Cardiac muscle cell (in vitro differentiated cells and primary cell): ENCODE results near the gene PRKCQ. TPM values are rescaled to one million over a fixed set of nuclear protein-coding genes. Genes with fewer than 3 reads are reported as not detected.

Experiments used
- DNase-seq, 2 donors: peaks; one replicate each; pipeline versions ENCODE4 v3.0.0 to v3.0.0-alpha.2; 2010 to 2017; ENCODE audit warnings: low read depth in 1 of 2, low spot score in 1 of 2
- H3K27ac ChIP-seq: fragments of 200-600 bp; sonication (generic); 2 replicates; pipeline ENCODE4 v1.5.1; 2016
- H3K27me3 ChIP-seq: fragments of 200-600 bp; sonication (generic); 2 replicates; pipeline ENCODE4 v1.6.0; 2016; ENCODE audit warnings: control low read depth
- H3K36me3 ChIP-seq: fragments of 200-600 bp; sonication (generic); 2 replicates; pipeline ENCODE4 v1.5.1; 2016; ENCODE audit warnings: control low read depth
- H3K4me1 ChIP-seq: fragments of 200-600 bp; sonication (generic); 2 replicates; pipeline ENCODE4 v1.8.1; 2017; ENCODE audit warnings: low read depth, mild to moderate bottlenecking, mixed run types
- H3K4me3 ChIP-seq: fragments of 200-600 bp; sonication (generic); 2 replicates; pipeline ENCODE4 v1.5.1; 2016; ENCODE audit warnings: mild to moderate bottlenecking
- H3K9me3 ChIP-seq: fragments of 200-600 bp; sonication (generic); 2 replicates; pipeline ENCODE4 v1.5.1; 2017; ENCODE audit warnings: low read depth, mild to moderate bottlenecking, control low read depth
- polyA plus RNA-seq: library from polyadenylated mRNA; unstranded; fragments of >200 nt; fragmentation: Nextera tagmentation; extraction: Ambion mirVana; gene quantifications from 2 replicates; pipeline ENCODE4 v1.2.1, GENCODE V29; 2016
- total RNA-seq: library from RNA; depleted of rRNA; stranded (reverse); fragments of >200 nt; gene quantifications from 2 replicates; pipeline ENCODE4 v1.2.3, GENCODE V29; 2016
- TF ChIP-seq, protein P1 (sequence below): IDR thresholded peaks from 2 replicates; pipeline ENCODE4 v1.5.1; 2012; ENCODE audit warnings: low read depth, mild to moderate bottlenecking, low read length

The PRKCQ gene
- total and polyA plus RNA-seq, 2 experiments from 2014 or later = 3.7 to 4.1 TPM

- Histone ChIP-seq H3K4me1 (no peaks in the 10 kb centered on the region), H3K27me3 (no peaks in the 10 kb centered on the region), H3K36me3 (no peaks in the 10 kb centered on the region), H3K9me3 (no peaks in the 10 kb centered on the region), H3K4me3 (no peak overlapping the region), H3K27ac (no peak overlapping the region)
- DNase-seq = peak in 1 of 2 donors; percentile 37
- TF ChIP-seq, protein P1, sequence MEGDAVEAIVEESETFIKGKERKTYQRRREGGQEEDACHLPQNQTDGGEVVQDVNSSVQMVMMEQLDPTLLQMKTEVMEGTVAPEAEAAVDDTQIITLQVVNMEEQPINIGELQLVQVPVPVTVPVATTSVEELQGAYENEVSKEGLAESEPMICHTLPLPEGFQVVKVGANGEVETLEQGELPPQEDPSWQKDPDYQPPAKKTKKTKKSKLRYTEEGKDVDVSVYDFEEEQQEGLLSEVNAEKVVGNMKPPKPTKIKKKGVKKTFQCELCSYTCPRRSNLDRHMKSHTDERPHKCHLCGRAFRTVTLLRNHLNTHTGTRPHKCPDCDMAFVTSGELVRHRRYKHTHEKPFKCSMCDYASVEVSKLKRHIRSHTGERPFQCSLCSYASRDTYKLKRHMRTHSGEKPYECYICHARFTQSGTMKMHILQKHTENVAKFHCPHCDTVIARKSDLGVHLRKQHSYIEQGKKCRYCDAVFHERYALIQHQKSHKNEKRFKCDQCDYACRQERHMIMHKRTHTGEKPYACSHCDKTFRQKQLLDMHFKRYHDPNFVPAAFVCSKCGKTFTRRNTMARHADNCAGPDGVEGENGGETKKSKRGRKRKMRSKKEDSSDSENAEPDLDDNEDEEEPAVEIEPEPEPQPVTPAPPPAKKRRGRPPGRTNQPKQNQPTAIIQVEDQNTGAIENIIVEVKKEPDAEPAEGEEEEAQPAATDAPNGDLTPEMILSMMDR = no peak
Measured at GRCh38 chr10:6525599-6526165, 54.4 kb downstream of the PRKCQ start.

DNA sequence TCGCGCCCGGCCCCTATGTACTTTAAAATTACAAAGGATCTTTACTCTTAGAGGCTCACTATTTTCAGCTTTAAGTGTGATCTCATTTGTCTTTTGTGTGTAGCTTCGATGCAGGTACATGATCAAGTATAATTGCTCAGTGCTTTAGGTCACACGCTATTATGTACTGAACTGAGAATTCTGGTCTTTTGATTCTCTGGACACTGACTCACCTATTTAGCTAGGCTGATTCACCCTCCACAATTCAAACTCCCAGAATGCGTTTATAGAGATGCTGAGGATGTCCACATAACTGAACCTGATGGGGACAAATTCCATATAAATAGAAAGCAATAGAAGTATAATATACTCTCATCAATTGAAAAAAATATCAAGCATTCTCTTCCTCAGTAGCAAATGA lies 57.8 kb downstream of the PRKCQ start:
- H3K27me3 ChIP-seq = no peaks in the 10 kb centered on the region
- TF ChIP-seq, protein P1 = no peak
- no peak for DNase-seq
- no peak overlapping the region for H3K4me3 ChIP-seq
- H3K4me1 ChIP-seq = no peaks in the 10 kb centered on the region
- no peaks in the 10 kb centered on the region for H3K36me3 ChIP-seq
- H3K27ac ChIP-seq = no peak overlapping the region
- no peaks in the 10 kb centered on the region for H3K9me3 ChIP-seq

- TF ChIP-seq, protein P1 = no peak
- H3K4me3 ChIP-seq = no peak overlapping the region
- no peak overlapping the region for H3K27ac ChIP-seq
- H3K36me3 ChIP-seq = no peaks in the 10 kb centered on the region
- H3K4me1 ChIP-seq = no peaks in the 10 kb centered on the region
- H3K27me3 ChIP-seq = no peaks in the 10 kb centered on the region
- DNase-seq = no peak
- no peaks in the 10 kb centered on the region for H3K9me3 ChIP-seq
Measured at GRCh38 chr10:6520138-6520537, 59.9 kb downstream of the PRKCQ start.

DNA sequence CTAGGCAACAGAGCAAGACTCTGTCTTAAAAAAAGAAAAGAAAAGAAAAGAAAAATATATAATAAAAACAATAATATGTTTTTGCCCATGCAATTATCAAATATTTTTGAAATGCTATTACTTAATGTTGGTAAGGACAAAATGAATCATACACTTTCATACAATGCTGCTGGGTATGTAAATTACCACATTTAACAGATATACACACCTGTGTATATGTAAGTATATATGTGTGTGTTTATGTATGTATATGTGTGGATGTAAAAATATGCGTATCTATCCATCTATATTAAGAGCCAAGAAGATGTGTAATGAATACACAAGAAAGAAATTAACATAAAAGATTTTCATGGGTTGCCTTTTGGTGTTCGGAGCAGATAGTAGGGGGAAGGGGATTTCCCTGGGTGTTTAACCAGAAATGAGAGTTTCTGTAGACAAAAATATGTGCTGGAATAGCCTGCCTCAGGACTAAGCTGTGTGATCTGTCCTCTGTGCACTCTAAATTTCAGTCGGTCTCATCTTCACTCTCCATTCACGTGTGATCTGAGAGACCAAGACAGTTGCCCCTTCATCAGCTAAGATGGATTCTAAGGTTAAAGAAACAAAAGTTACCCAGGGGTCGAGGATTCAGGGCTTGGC lies 61.2 kb downstream of the PRKCQ start:
- H3K4me3 ChIP-seq = no peak overlapping the region
- no peaks in the 10 kb centered on the region for H3K36me3 ChIP-seq
- H3K4me1 ChIP-seq = no peaks in the 10 kb centered on the region
- DNase-seq = no peak
- H3K27ac ChIP-seq = no peak overlapping the region
- TF ChIP-seq, protein P1 = no peak
- no peaks in the 10 kb centered on the region for H3K27me3 ChIP-seq
- H3K9me3 ChIP-seq = no peaks in the 10 kb centered on the region

DNA sequence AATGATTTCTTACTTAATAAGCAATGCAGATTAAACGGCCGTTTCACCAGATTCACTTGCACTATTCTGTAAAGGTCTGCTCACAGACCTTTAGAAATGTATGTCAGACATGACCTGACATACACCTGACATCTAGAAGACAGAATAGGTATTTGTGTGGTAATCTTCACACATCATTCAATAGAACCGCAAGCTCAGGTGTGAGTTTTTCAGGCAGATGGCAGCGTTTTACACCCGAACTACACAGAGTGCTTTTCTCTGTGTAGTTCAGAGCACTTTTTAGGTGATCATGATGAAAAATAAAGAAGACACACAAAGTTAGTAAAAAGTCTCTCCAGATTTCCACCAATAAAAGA lies 63.2 kb downstream of the PRKCQ start:
- DNase-seq = no peak
- H3K27ac ChIP-seq = no peak overlapping the region
- H3K4me1 ChIP-seq = no peaks in the 10 kb centered on the region
- no peaks in the 10 kb centered on the region for H3K9me3 ChIP-seq
- no peaks in the 10 kb centered on the region for H3K27me3 ChIP-seq
- H3K4me3 ChIP-seq = no peak overlapping the region
- TF ChIP-seq, protein P1 = no peak
- H3K36me3 ChIP-seq = no peaks in the 10 kb centered on the region
